Fibroblast of lung (primary cell): ENCODE measurements around the gene UBA1.

Source experiments
- CTCF ChIP-seq, 2 donors: IDR thresholded peaks in 1 of 2; conservative IDR thresholded peaks in 1 of 2; 1 replicate in 1 of 2; 2 replicates in 1 of 2; pipeline ENCODE4 v1.5.1; 2011 to 2012; ENCODE audit warnings: low read length in 2 of 2, control low read depth in 1 of 2, inconsistent platforms in 1 of 2, low read depth in 1 of 2, mild to moderate bottlenecking in 1 of 2
- EZH2 ChIP-seq: IDR thresholded peaks from 2 replicates; pipeline ENCODE4 v1.5.1; 2012; ENCODE audit warnings: low read length, control low read depth, mild to moderate bottlenecking; ENCODE audit errors: missing control alignments

GRCh38 chrX:47208108-47208507 is 14.5 kb downstream of the UBA1 start:
- TF ChIP-seq EZH2 (no peak), CTCF (conservative IDR thresholded peaks at IDR 0.05 in 1 of 2, IDR thresholded peaks at IDR 0.05 in 1 of 2; ENCODE audit: low read depth in 1 of 2, low read length in 2 of 2) (no peak)
